H1 (cell line): ENCODE measurements around the gene GTF2A1L.

Experiments used
- ATF2 ChIP-seq: IDR thresholded peaks from 2 replicates; pipeline ENCODE4 v1.6.1; 2012; ENCODE audit warnings: low read length, inconsistent platforms
- BACH1 ChIP-seq: IDR thresholded peaks from 2 replicates; pipeline ENCODE4 v1.6.1; 2012; ENCODE audit warnings: low read length, improper control_type of control experiment
- CHD2 ChIP-seq: IDR thresholded peaks from 2 replicates; pipeline ENCODE4 v1.6.1; 2012; ENCODE audit warnings: low read length, improper control_type of control experiment
- CTCF ChIP-seq, 3 experiments: IDR thresholded peaks; 1 replicate in 2 of 3; 2 replicates in 1 of 3; pipeline versions ENCODE4 v1.5.1 to v1.6.1; 2011; ENCODE audit warnings: low read length in 3 of 3, mild to moderate bottlenecking in 3 of 3, inconsistent platforms in 2 of 3, low read depth in 1 of 3, moderate library complexity in 1 of 3; ENCODE audit not compliant: insufficient read depth in 1 of 3; ENCODE audit errors: control extremely low read depth in 1 of 3
- EZH2 ChIP-seq: fragments of 200-600 bp; sonication (generic); IDR thresholded peaks from 2 replicates; pipeline ENCODE4 v1.7.1; 2012; ENCODE audit warnings: low read depth, mild to moderate bottlenecking, moderate library complexity, low read length, inconsistent platforms; ENCODE audit not compliant: severe bottlenecking
- POLR2AphosphoS5 ChIP-seq: IDR thresholded peaks from 2 replicates; pipeline ENCODE4 v1.6.1; 2011; ENCODE audit warnings: low read depth, low read length
- RNF2 ChIP-seq: fragments of 200-900, 300-1000 bp; sonication (generic); IDR thresholded peaks from 2 replicates; pipeline ENCODE4 v1.7.1; 2016; ENCODE audit warnings: borderline replicate concordance, low read depth, mild to moderate bottlenecking, antibody characterized with exemption, low read length; ENCODE audit not compliant: poor library complexity, severe bottlenecking; ENCODE audit errors: missing control alignments
- SRF ChIP-seq: IDR thresholded peaks from 2 replicates; pipeline ENCODE4 v1.6.1; 2011; ENCODE audit warnings: mild to moderate bottlenecking, low read depth, low read length, moderate library complexity
- SUZ12 ChIP-seq: fragments of 200-600 bp; sonication (generic); IDR thresholded peaks from 2 replicates; pipeline ENCODE4 v1.6.1; 2012; ENCODE audit warnings: mild to moderate bottlenecking, inconsistent platforms, low read length, moderate library complexity, mixed read lengths
- TAF1 ChIP-seq: IDR thresholded peaks from 2 replicates; pipeline ENCODE4 v1.6.1; 2011; ENCODE audit warnings: mild to moderate bottlenecking, low read depth, low read length
- TCF12 ChIP-seq: IDR thresholded peaks from 2 replicates; pipeline ENCODE4 v1.6.1; 2011; ENCODE audit warnings: low read depth, mild to moderate bottlenecking, low read length
- USF2 ChIP-seq: IDR thresholded peaks from 2 replicates; pipeline ENCODE4 v1.6.1; 2011; ENCODE audit warnings: low read length, improper control_type of control experiment
- YY1 ChIP-seq: IDR thresholded peaks from 2 replicates; pipeline ENCODE4 v1.6.1; 2011; ENCODE audit warnings: low read depth, mild to moderate bottlenecking, low read length

GRCh38 chr2:48719480-48720177, 102.0 kb downstream of the GTF2A1L start:
- TF ChIP-seq TAF1 (no peak), POLR2AphosphoS5 (no peak), SUZ12 (no peak), BACH1 (no peak), USF2 (no peak), RNF2 (no peak), ATF2 (no peak), TCF12 (no peak), YY1 (no peak), CHD2 (no peak), CTCF (IDR thresholded peaks at IDR 0.05; ENCODE audit: control extremely low read depth in 1 of 3, insufficient read depth in 1 of 3, low read depth in 1 of 3, low read length in 3 of 3) (no peak), EZH2 (no peak), SRF (no peak)
